Natural killer cell treated with Interleukin-12 subunit alpha and Interleukin-12 subunit beta and Interleukin-15 and Interleukin-18, amount 100 ng/mL, for 72 hours (primary cell): Measurements from ENCODE around the gene ANKS4B. TPM values are rescaled to one million over a fixed set of nuclear protein-coding genes. Genes with fewer than 3 reads are reported as not detected.
"Not testable (repeated sequence)": the region's sequence is repeated elsewhere in the genome, so short reads cannot be mapped to it uniquely, and the experiment has no call there.

Experiments used
- ATAC-seq, 2 donors: fragments of 150-1000 bp; cut with Tn5 transposase in 1 of 2; sonication (Bioruptor Pico), chemical (Tn5 transposase) in 1 of 2; 2 replicates each; pipeline ENCODE4 v1.10.0; 2021
- DNase-seq: peaks from one replicate; pipeline ENCODE4 v3.0.0; 2022; ENCODE audit warnings: low spot score
- H3K27ac Mint-ChIP-seq, 2 donors: 1 replicate in 1 of 2; 2 replicates in 1 of 2; pipeline ENCODE4 v1.8.0; 2022; ENCODE audit warnings: mixed read lengths in 2 of 2, mild to moderate bottlenecking in 1 of 2, moderate library complexity in 1 of 2
- H3K27me3 Mint-ChIP-seq, 2 donors: 1 replicate in 1 of 2; 2 replicates in 1 of 2; pipeline ENCODE4 v1.8.0; 2022; ENCODE audit warnings: mixed read lengths in 2 of 2
- H3K36me3 Mint-ChIP-seq: one replicate; pipeline ENCODE4 v1.8.0; 2022; ENCODE audit warnings: mixed read lengths
- H3K4me1 Mint-ChIP-seq, 2 donors: 1 replicate in 1 of 2; 2 replicates in 1 of 2; pipeline ENCODE4 v1.8.0; 2022; ENCODE audit warnings: low read depth in 2 of 2, mixed read lengths in 2 of 2, mild to moderate bottlenecking in 1 of 2
- H3K4me3 Mint-ChIP-seq: one replicate; pipeline ENCODE4 v1.8.0; 2022; ENCODE audit warnings: mixed read lengths
- H3K9me3 Mint-ChIP-seq: 2 replicates; pipeline ENCODE4 v1.8.0; 2022; ENCODE audit warnings: mixed read lengths
- total RNA-seq, 2 donors: library from RNA; stranded (reverse); gene quantifications; one replicate each; pipeline ENCODE4 v1.2.3, GENCODE V29; 2022

ANKS4B gene
- total RNA-seq, 2 donors from 2014 or later: not detected

GRCh38 chr16:21260870-21261791, 27.6 kb downstream of the ANKS4B start:
- DNase-seq (no peak), ATAC-seq (no peak)
- Mint-ChIP-seq H3K27ac (no peak overlapping the region), H3K27me3 (peaks cover 11 to 18% of the 10 kb centered on the region in 2 donors), H3K4me1 (no peaks in the 10 kb centered on the region), H3K9me3 (no peaks in the 10 kb centered on the region), H3K4me3 (no peak overlapping the region), H3K36me3 (no peaks in the 10 kb centered on the region)

GRCh38 chr16:21262779-21263639, 29.5 kb downstream of the ANKS4B start:
- Mint-ChIP-seq H3K27me3 (peaks cover 8 to 11% of the 10 kb centered on the region in 2 donors), H3K36me3 (no peaks in the 10 kb centered on the region), H3K27ac (no peak overlapping the region), H3K9me3 (no peaks in the 10 kb centered on the region), H3K4me3 (no peak overlapping the region), H3K4me1 (no peaks in the 10 kb centered on the region)
- DNase-seq (no peak), ATAC-seq (no peak)

GRCh38 chr16:21263640-21264570, 30.4 kb downstream of the ANKS4B start:
- peaks cover 8 to 11% of the 10 kb centered on the region in 2 donors for H3K27me3 Mint-ChIP-seq
- H3K36me3 Mint-ChIP-seq: no peaks in the 10 kb centered on the region
- ATAC-seq (no peak), DNase-seq (no peak)
- H3K9me3 Mint-ChIP-seq: no peaks in the 10 kb centered on the region
- H3K4me1 Mint-ChIP-seq: no peaks in the 10 kb centered on the region
- H3K27ac Mint-ChIP-seq: no peak overlapping the region
- no peak overlapping the region for H3K4me3 Mint-ChIP-seq

GRCh38 chr16:21264571-21265036, 31.1 kb downstream of the ANKS4B start:
- Mint-ChIP-seq H3K36me3 (no peaks in the 10 kb centered on the region), H3K27ac (no peak overlapping the region), H3K27me3 (peaks cover 8 to 9% of the 10 kb centered on the region in 2 donors), H3K4me1 (no peaks in the 10 kb centered on the region), H3K4me3 (no peak overlapping the region), H3K9me3 (no peaks in the 10 kb centered on the region)
- DNase-seq (no peak), ATAC-seq (no peak)

GRCh38 chr16:21265104-21265837, 31.8 kb downstream of the ANKS4B start:
- Mint-ChIP-seq H3K9me3 (no peaks in the 10 kb centered on the region), H3K36me3 (no peaks in the 10 kb centered on the region), H3K27ac (no peak overlapping the region), H3K27me3 (peaks cover 7 to 8% of the 10 kb centered on the region in 2 donors), H3K4me1 (no peaks in the 10 kb centered on the region), H3K4me3 (no peak overlapping the region)
- ATAC-seq (no peak), DNase-seq (no peak)

- DNase-seq: no peak
These were observed 33.8 kb downstream of the ANKS4B start for GRCh38 chr16:21267298-21267697.

GRCh38 chr16:21268236-21268635, 34.7 kb downstream of the ANKS4B start:
- Mint-ChIP-seq H3K4me3 (no peak overlapping the region), H3K9me3 (no peaks in the 10 kb centered on the region), H3K27ac (no peak overlapping the region), H3K36me3 (no peaks in the 10 kb centered on the region), H3K4me1 (no peaks in the 10 kb centered on the region), H3K27me3 (peaks cover 15 to 18% of the 10 kb centered on the region in 2 donors)
- no peak for DNase-seq
- no peak for ATAC-seq

More at GRCh38 chr16:21267298-21267697, 33.8 kb downstream of the ANKS4B start:
- Mint-ChIP-seq H3K9me3 (no peaks in the 10 kb centered on the region), H3K27ac (no peak overlapping the region), H3K36me3 (no peaks in the 10 kb centered on the region), H3K27me3 (peaks cover 12% of the 10 kb centered on the region in 2 donors), H3K4me1 (no peaks in the 10 kb centered on the region), H3K4me3 (no peak overlapping the region)
- no peak for ATAC-seq

GRCh38 chr16:21272253-21272652, 38.8 kb downstream of the ANKS4B start:
- H3K27me3 Mint-ChIP-seq: peaks cover 33 to 40% of the 10 kb centered on the region in 2 donors
- H3K36me3 Mint-ChIP-seq: no peaks in the 10 kb centered on the region
- H3K4me1 Mint-ChIP-seq: no peaks in the 10 kb centered on the region
- H3K4me3 Mint-ChIP-seq: no peak overlapping the region
- DNase-seq (no peak), ATAC-seq (no peak)
- no peak overlapping the region for H3K27ac Mint-ChIP-seq
- H3K9me3 Mint-ChIP-seq: no peaks in the 10 kb centered on the region

- not testable (repeated sequence) for ATAC-seq, H3K4me1 Mint-ChIP-seq, DNase-seq, H3K4me3 Mint-ChIP-seq, H3K36me3 Mint-ChIP-seq, H3K9me3 Mint-ChIP-seq, H3K27ac Mint-ChIP-seq
- peaks cover 35 to 40% of the 10 kb centered on the region in 2 donors for H3K27me3 Mint-ChIP-seq
These were observed 39.3 kb downstream of the ANKS4B start for GRCh38 chr16:21272763-21273162.

GRCh38 chr16:21274172-21274726, 40.8 kb downstream of the ANKS4B start:
- Mint-ChIP-seq H3K4me3 (no peak overlapping the region), H3K36me3 (no peaks in the 10 kb centered on the region), H3K4me1 (no peaks in the 10 kb centered on the region), H3K27ac (no peak overlapping the region), H3K27me3 (peaks cover 41 to 49% of the 10 kb centered on the region in 2 donors), H3K9me3 (no peaks in the 10 kb centered on the region)
- ATAC-seq: no peak
- DNase-seq: no peak

- Mint-ChIP-seq H3K27ac (no peak overlapping the region), H3K4me3 (no peak overlapping the region), H3K36me3 (no peaks in the 10 kb centered on the region), H3K27me3 (peaks cover 48 to 56% of the 10 kb centered on the region in 2 donors), H3K4me1 (no peaks in the 10 kb centered on the region), H3K9me3 (no peaks in the 10 kb centered on the region)
- ATAC-seq: no peak
- no peak for DNase-seq
These were observed 42.0 kb downstream of the ANKS4B start for GRCh38 chr16:21275529-21275928.

- ATAC-seq (no peak), DNase-seq (no peak)
- H3K4me3 Mint-ChIP-seq: no peak overlapping the region
- peaks cover 46 to 56% of the 10 kb centered on the region in 2 donors for H3K27me3 Mint-ChIP-seq
- H3K9me3 Mint-ChIP-seq: no peaks in the 10 kb centered on the region
- no peaks in the 10 kb centered on the region for H3K36me3 Mint-ChIP-seq
- H3K4me1 Mint-ChIP-seq: no peaks in the 10 kb centered on the region
- H3K27ac Mint-ChIP-seq: no peak overlapping the region
These were observed 42.6 kb downstream of the ANKS4B start for GRCh38 chr16:21276090-21276489.
